Measurements from ENCODE around the gene SLC43A3. TPM values are rescaled to one million over a fixed set of nuclear protein-coding genes. Genes with fewer than 3 reads are reported as not detected.

Gene SLC43A3
- total and polyA plus RNA-seq, 9 of the 15 experiments (the other 6 are each of a cell fraction or from before 2014, with no cell fraction given), result 63.7 to 281 (median 139) TPM

DNA sequence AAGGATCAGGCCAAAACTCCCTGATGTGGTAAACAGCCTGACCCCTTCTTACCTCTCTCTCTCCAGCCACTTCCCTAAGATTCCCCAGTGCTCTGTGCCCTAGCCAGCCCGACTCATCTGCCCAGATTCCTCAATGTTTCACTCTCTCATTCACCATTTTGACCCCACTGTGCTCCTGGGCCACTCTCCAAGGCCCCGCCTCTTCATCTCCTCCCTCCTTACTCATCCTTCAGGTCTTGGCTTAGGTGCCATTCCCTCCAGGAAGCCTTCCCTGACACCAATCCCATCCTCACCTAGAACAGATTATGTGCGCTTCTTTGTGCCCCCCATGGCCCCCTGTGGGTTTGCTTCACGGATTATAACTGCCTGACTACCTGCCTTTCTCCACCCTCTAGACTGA, 13.2 kb downstream of the SLC43A3 start (continued):
- TF ChIP-seq, protein P1, sequence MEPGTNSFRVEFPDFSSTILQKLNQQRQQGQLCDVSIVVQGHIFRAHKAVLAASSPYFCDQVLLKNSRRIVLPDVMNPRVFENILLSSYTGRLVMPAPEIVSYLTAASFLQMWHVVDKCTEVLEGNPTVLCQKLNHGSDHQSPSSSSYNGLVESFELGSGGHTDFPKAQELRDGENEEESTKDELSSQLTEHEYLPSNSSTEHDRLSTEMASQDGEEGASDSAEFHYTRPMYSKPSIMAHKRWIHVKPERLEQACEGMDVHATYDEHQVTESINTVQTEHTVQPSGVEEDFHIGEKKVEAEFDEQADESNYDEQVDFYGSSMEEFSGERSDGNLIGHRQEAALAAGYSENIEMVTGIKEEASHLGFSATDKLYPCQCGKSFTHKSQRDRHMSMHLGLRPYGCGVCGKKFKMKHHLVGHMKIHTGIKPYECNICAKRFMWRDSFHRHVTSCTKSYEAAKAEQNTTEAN (CRISPR knock-in tag; IDR thresholded peaks at IDR 0.05), result no peak
- TF ChIP-seq POLR2A (conservative IDR thresholded peaks at IDR 0.05) (0 out of 2 replicates have a peak, but pooled peaks have one; percentile 25), RBM22 (IDR thresholded peaks at IDR 0.05; ENCODE audit: low read depth, low read length, poor library complexity, severe bottlenecking) (no peak), TAL1 (IDR thresholded peaks at IDR 0.05) (no peak)
- TF ChIP-seq, protein P2, sequence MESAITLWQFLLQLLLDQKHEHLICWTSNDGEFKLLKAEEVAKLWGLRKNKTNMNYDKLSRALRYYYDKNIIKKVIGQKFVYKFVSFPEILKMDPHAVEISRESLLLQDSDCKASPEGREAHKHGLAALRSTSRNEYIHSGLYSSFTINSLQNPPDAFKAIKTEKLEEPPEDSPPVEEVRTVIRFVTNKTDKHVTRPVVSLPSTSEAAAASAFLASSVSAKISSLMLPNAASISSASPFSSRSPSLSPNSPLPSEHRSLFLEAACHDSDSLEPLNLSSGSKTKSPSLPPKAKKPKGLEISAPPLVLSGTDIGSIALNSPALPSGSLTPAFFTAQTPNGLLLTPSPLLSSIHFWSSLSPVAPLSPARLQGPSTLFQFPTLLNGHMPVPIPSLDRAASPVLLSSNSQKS (CRISPR knock-in tag; IDR thresholded peaks at IDR 0.05), result no peak

DNA sequence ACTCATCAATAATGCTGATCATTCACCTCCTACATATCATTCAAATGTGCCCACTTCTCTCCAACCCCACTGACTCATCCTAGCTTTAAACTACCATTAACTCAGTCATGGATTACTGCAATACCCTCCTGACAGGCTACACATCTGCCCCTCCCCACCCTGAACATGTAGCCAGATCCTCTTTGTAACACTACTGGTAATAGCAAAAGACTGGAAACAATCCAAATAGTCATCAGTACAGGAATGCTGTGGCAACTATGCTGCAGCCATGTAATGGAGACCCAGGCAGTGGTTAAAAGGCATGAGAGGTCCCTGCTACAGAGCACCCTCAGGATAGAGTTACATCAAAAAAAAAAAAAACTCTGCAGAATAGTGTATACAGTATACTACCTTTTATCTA, 16.6 kb downstream of the SLC43A3 start:
- H3K4me3 ChIP-seq, result no peak overlapping the region
- no peak for DNase-seq (ENCODE audit: extremely low read depth in 1 of 4, low spot score in 3 of 4)
- H3K9me1 ChIP-seq (ENCODE audit: control insufficient read depth, insufficient read depth, low read length), result no peaks in the 10 kb centered on the region
- no peaks in the 10 kb centered on the region for H3K9me3 ChIP-seq (replicated peaks; ENCODE audit: control insufficient read depth, insufficient read depth, low read depth, low read length)
- peaks cover 95% of the 10 kb centered on the region for H3K36me3 ChIP-seq (ENCODE audit: control insufficient read depth, insufficient read depth, low read length)
- BruUV-seq (replicated peaks), result no TSS peak
- no peak overlapping the region for H3K9ac ChIP-seq (ENCODE audit: insufficient read depth in 1 of 2, low read depth in 2 of 2, low read length in 2 of 2)
- H3K4me1 ChIP-seq (replicated peaks in 1 of 2; ENCODE audit: control insufficient read depth in 2 of 2, insufficient read depth in 2 of 2, low read length in 2 of 2), result peaks cover 3 to 8% of the 10 kb centered on the region in 2 experiments; a peak in 4 of 5 replicates
- H3K79me2 ChIP-seq (ENCODE audit: control insufficient read depth, insufficient read depth, low read length), result peaks cover 14% of the 10 kb centered on the region; the same call in 2 of the 3 replicates
- ChIA-PET POLR2A (no interaction called here), CTCF (ENCODE audit: low intra/inter-chr PET ratio) (no interaction called here)
- intact Hi-C loops (cut with micrococcal nuclease) (no loop called here), in situ Hi-C loops (cut with MboI) (no loop called here)
- peaks cover 4% of the 10 kb centered on the region for H4K20me1 ChIP-seq (replicated peaks; ENCODE audit: control insufficient read depth, insufficient read depth, low read length)
- no peak overlapping the region for H3K27ac ChIP-seq (ENCODE audit: extremely low read depth, low read depth, low read length)
- no peak for ATAC-seq
- H3K4me2 ChIP-seq (ENCODE audit: insufficient read depth, low read length), result no peak overlapping the region
- H2AFZ ChIP-seq (ENCODE audit: low read depth, low read length), result no peak overlapping the region
- H3K27me3 ChIP-seq (ENCODE audit: control insufficient read depth in 2 of 2, insufficient read depth in 2 of 2, low read length in 2 of 2), result no peaks in the 10 kb centered on the region
- no peak for FAIRE-seq
- TF ChIP-seq PRMT5 (CRISPR knock-in tag; IDR thresholded peaks at IDR 0.05) (no peak), ZNF695 (CRISPR knock-in tag; IDR thresholded peaks at IDR 0.05) (no peak), YY1 (IDR thresholded peaks at IDR 0.05; ENCODE audit: borderline replicate concordance in 1 of 3, control insufficient read depth in 1 of 3, extremely low read depth in 1 of 3, insufficient read depth in 3 of 3, insufficient read length in 1 of 3, insufficient replicate concordance in 2 of 3, low read depth in 1 of 3, low read length in 2 of 3) (no peak), ZKSCAN1 (IDR thresholded peaks at IDR 0.05; ENCODE audit: low read depth, low read length) (no peak), MBD2 (IDR thresholded peaks at IDR 0.05; ENCODE audit: borderline replicate concordance, low read depth) (no peak), SMARCE1 (IDR thresholded peaks at IDR 0.05) (no peak), SIN3B (IDR thresholded peaks at IDR 0.05; ENCODE audit: low read depth) (no peak), MYNN (IDR thresholded peaks at IDR 0.05) (no peak), MYNN (CRISPR knock-in tag; IDR thresholded peaks at IDR 0.05) (no peak), ZNF584 (CRISPR knock-in tag; IDR thresholded peaks at IDR 0.05; ENCODE audit: low read depth) (no peak), GTF2F1 (IDR thresholded peaks at IDR 0.05; ENCODE audit: low read depth, low read length) (no peak), POLR3G (IDR thresholded peaks at IDR 0.05; ENCODE audit: extremely low read depth, insufficient read length, insufficient replicate concordance) (no peak)
- TF ChIP-seq, protein P3, sequence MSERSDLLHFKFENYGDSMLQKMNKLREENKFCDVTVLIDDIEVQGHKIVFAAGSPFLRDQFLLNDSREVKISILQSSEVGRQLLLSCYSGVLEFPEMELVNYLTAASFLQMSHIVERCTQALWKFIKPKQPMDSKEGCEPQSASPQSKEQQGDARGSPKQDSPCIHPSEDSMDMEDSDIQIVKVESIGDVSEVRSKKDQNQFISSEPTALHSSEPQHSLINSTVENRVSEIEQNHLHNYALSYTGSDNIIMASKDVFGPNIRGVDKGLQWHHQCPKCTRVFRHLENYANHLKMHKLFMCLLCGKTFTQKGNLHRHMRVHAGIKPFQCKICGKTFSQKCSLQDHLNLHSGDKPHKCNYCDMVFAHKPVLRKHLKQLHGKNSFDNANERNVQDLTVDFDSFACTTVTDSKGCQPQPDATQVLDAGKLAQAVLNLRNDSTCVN (CRISPR knock-in tag; IDR thresholded peaks at IDR 0.05), result no peak
- TF ChIP-seq, protein P4, sequence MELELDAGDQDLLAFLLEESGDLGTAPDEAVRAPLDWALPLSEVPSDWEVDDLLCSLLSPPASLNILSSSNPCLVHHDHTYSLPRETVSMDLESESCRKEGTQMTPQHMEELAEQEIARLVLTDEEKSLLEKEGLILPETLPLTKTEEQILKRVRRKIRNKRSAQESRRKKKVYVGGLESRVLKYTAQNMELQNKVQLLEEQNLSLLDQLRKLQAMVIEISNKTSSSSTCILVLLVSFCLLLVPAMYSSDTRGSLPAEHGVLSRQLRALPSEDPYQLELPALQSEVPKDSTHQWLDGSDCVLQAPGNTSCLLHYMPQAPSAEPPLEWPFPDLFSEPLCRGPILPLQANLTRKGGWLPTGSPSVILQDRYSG (tag; conservative IDR thresholded peaks at IDR 0.05; ENCODE audit: low read depth), result no peak

Data from K562 (cell line).